ENCODE measurements around the gene COMT. TPM values are rescaled to one million over a fixed set of nuclear protein-coding genes. Genes with fewer than 3 reads are reported as not detected.
A peak's percentile ranks its signal among the peaks of the same experiment; 100 is the strongest.

Gene COMT
- polyA plus RNA-seq, 1 experiment, result 79.4 TPM

DNA sequence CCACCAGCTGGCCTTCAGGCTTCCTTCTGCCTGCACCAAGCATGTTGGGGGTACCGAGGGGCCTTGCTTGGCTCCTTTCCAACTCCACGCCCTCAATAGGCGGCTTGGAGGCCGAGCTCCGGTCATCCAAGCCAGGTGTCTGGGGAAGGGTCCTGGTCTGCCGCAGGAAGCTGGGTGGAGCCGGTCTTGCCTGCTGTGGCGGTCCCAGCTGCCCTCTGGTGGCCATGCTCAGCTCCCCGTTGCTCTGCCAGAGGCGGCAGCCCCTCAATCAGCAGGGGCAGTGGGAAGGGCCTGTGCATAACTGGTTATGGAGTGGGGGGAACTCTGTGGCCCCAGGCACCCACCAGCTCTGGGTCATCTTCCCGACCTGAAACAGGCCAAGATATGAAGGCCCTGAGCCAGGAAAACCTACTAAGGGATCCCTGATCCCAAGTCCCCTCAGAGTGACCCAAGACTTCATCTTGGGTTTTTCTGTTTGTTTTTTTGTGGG lies 71.9 kb downstream of the COMT start:
- peaks cover 27% of the 10 kb centered on the region for H3K27me3 ChIP-seq (ENCODE audit: control insufficient read depth, insufficient read depth, low read length)
- TF ChIP-seq, protein P1, sequence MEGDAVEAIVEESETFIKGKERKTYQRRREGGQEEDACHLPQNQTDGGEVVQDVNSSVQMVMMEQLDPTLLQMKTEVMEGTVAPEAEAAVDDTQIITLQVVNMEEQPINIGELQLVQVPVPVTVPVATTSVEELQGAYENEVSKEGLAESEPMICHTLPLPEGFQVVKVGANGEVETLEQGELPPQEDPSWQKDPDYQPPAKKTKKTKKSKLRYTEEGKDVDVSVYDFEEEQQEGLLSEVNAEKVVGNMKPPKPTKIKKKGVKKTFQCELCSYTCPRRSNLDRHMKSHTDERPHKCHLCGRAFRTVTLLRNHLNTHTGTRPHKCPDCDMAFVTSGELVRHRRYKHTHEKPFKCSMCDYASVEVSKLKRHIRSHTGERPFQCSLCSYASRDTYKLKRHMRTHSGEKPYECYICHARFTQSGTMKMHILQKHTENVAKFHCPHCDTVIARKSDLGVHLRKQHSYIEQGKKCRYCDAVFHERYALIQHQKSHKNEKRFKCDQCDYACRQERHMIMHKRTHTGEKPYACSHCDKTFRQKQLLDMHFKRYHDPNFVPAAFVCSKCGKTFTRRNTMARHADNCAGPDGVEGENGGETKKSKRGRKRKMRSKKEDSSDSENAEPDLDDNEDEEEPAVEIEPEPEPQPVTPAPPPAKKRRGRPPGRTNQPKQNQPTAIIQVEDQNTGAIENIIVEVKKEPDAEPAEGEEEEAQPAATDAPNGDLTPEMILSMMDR (IDR thresholded peaks at IDR 0.05; ENCODE audit: low read depth, low read length), result peak; percentile 88
- no peak overlapping the region for H3K4me3 ChIP-seq (ENCODE audit: low read depth, low read length)
- ChIA-PET CTCF (interaction anchor here (0.6 to 3.7 kb wide), 16 partner anchors 9 to 283 kb away, joined by 3 to 68 read pairs (median 4); no protein-coding TSS in a partner anchor), POLR2A (interaction anchor here (1.0 to 2.1 kb wide), 4 partner anchors 8 to 45 kb away, joined by 3 to 10 read pairs (median 6); no protein-coding TSS in a partner anchor)
- no peaks in the 10 kb centered on the region; the same call in 1 of the 2 replicates for H3K9me3 ChIP-seq (ENCODE audit: control insufficient read depth, insufficient read depth, low read length)
- no peak overlapping the region for H3K27ac ChIP-seq (ENCODE audit: low read depth, low read length)
- DNase-seq (ENCODE audit: low read depth, low spot score), result no peak

DNA sequence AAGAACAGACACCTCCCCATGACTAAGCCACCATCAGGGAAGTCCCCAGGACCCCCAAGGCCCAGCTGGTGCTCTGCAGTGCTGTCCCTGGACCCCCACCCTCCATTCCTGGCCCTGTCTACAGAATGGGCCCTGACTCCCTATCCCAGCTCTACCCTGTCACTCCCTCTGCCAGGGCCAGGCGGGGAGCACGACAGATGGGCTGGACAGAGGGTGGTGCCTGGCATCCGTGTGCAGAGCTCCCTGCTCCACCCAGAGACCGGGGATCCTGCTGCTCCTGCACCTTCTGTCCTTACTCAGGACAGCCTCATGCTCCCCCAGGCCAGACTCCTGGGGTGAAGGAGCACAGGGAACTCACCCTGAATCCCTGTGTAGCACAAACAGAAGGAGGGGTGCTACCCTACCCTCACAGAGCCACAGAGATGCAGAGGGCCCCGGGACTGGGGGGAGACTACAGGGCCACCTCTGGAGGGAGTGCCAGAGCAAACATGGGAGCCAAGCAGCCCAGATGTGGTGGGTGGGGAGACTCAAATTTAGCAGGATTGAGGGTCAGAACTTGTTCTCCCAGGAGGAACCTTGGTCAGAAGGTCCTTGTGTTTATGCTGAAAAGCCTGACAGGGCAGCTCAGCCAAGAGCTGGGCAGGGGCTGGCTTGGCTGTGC lies 73.1 kb downstream of the COMT start:
- CTCF ChIA-PET, result interaction anchor here (1.1 to 3.7 kb wide), 8 partner anchors 12 to 284 kb away, joined by 3 to 68 read pairs (median 6); no protein-coding TSS in a partner anchor

DNA sequence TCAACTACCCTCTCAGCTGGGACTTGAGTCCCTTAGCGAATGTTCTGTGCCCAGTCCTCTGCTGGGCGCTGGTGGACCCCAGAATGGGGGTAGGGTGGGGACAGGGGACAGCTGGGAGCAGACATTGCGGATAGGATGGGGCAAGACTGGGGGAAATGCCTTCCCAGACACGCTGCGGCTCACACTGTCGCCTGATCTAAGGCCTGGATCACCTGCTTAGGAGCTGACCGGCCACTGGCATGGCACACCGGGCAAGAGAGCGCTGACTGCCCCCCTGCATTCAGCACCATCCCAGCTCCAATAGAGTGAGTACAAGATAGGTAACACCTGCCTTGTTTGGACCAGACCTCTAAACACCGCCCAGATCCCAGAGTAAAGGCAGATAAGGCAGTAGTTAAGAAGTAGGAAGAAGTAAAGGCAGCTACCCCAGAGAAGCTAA lies 73.6 kb downstream of the COMT start:
- no peak for DNase-seq (ENCODE audit: low read depth, low spot score)
- Histone ChIP-seq H3K4me3 (ENCODE audit: low read depth, low read length) (no peak overlapping the region), H3K27me3 (ENCODE audit: control insufficient read depth, insufficient read depth, low read length) (peaks cover 29% of the 10 kb centered on the region), H3K9me3 (ENCODE audit: control insufficient read depth, insufficient read depth, low read length) (no peaks in the 10 kb centered on the region; the same call in 1 of the 2 replicates), H3K27ac (ENCODE audit: low read depth, low read length) (no peak overlapping the region)
- POLR2A ChIA-PET, result interaction anchor here (0.6 kb wide), 1 partner anchor 29 kb away, joined by 3 read pairs; no protein-coding TSS in a partner anchor
- CTCF ChIA-PET, result interaction anchor here (1.0 to 1.6 kb wide), 6 partner anchors 13 to 285 kb away, joined by 3 to 11 read pairs (median 4); no protein-coding TSS in a partner anchor
- TF ChIP-seq, protein P1 (IDR thresholded peaks at IDR 0.05; ENCODE audit: low read depth, low read length), result no peak

More for the DNA sequence above, 73.1 kb downstream of the COMT start:
- no peak overlapping the region for H3K4me3 ChIP-seq (ENCODE audit: low read depth, low read length)
- no peaks in the 10 kb centered on the region; the same call in 1 of the 2 replicates for H3K9me3 ChIP-seq (ENCODE audit: control insufficient read depth, insufficient read depth, low read length)
- DNase-seq (ENCODE audit: low read depth, low spot score), result no peak
- no peak overlapping the region for H3K27ac ChIP-seq (ENCODE audit: low read depth, low read length)
- POLR2A ChIA-PET, result interaction anchor here (0.6 to 2.1 kb wide), 2 partner anchors 28 to 44 kb away, joined by 3 to 10 read pairs; no protein-coding TSS in a partner anchor
- TF ChIP-seq, protein P1 (IDR thresholded peaks at IDR 0.05; ENCODE audit: low read depth, low read length), result no peak
- peaks cover 29% of the 10 kb centered on the region for H3K27me3 ChIP-seq (ENCODE audit: control insufficient read depth, insufficient read depth, low read length)

DNA sequence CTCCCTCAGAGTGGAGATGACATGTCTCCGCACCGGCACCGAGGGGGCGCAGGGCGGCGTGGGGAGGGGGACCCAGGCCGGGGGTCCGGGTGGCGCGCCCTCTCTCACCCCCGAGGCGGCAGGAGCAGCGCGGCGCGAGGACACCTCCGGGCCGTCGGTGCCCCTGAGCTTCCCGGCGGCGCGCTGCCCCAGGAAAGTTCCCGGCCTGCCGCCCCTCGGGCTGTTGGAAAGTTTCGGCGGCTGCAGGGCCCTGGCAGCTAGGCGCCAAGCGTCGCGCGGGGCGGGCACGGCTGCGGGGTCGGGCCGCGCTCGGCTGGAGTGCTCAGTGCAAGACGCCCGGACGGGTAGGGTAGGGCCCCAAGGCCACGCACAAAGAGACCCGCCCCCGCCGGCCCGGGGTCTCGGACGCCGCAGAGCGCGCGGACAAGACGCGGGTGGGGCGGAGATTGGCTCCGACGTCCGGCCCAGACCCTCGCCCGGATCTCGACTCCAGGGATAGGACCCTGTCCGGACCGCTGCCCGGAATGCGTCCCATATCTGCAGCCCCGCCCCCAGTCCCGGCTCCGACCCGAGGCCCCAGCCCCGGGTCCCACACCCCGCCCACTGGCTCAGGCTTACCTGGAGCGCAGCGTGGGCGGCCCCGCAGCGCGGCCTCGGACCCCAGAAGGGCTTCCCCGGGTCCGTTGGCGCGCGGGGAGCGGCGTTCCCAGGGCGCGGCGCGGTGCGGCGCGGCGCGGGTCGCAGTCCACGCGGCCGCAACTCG lies 74.6 kb downstream of the COMT start:
- TF ChIP-seq, protein P1 (IDR thresholded peaks at IDR 0.05; ENCODE audit: low read depth, low read length), result no peak
- DNase-seq (ENCODE audit: low read depth, low spot score), result no peak
- POLR2A ChIA-PET, result no interaction called here
- H3K27ac ChIP-seq (ENCODE audit: low read depth, low read length), result no peak overlapping the region
- CTCF ChIA-PET, result interaction anchor here (1.0 to 1.6 kb wide), 6 partner anchors 14 to 286 kb away, joined by 3 to 11 read pairs (median 4); no protein-coding TSS in a partner anchor
- H3K4me3 ChIP-seq (ENCODE audit: low read depth, low read length), result peak overlapping the region; percentile 59
- peaks cover 2% of the 10 kb centered on the region; the same call in 1 of the 2 replicates for H3K9me3 ChIP-seq (ENCODE audit: control insufficient read depth, insufficient read depth, low read length)
- peaks cover 29% of the 10 kb centered on the region for H3K27me3 ChIP-seq (ENCODE audit: control insufficient read depth, insufficient read depth, low read length)
